Stomach (tissue), 19 donors: ENCODE results near the gene BTNL2. TPM values are rescaled to one million over a fixed set of nuclear protein-coding genes. Genes with fewer than 3 reads are reported as not detected.

Experiments
- DNase-seq, 2 donors: peaks; one replicate each; pipeline versions ENCODE4 v3.0.0 to v3.0.0-alpha.2; 2013 to 2019
- H3K27ac ChIP-seq, 5 donors: fragments of 200-600 bp in 4 of 5; sonication (generic) in 4 of 5; one replicate each; pipeline ENCODE4 v1.5.1; 2013 to 2019; ENCODE audit warnings: mild to moderate bottlenecking in 1 of 5, moderate library complexity in 1 of 5
- H3K27me3 ChIP-seq, 3 donors: fragments of 200-600 bp; sonication (generic); one replicate each; pipeline ENCODE4 v1.5.1; 2017 to 2019; ENCODE audit warnings: mixed run types in 1 of 3
- H3K36me3 ChIP-seq, 4 donors: fragments of 200-600 bp; sonication (generic); 1 replicate in 3 of 4; 2 replicates in 1 of 4; pipeline ENCODE4 v1.5.1; 2016 to 2019
- H3K4me1 ChIP-seq, 4 donors: fragments of 200-600 bp; sonication (generic); one replicate each; pipeline ENCODE4 v1.5.1; 2016 to 2019
- H3K4me3 ChIP-seq, 4 donors: fragments of 200-600 bp; sonication (generic) in 3 of 4; one replicate each; pipeline ENCODE4 v1.5.1; 2016 to 2019; ENCODE audit warnings: mild to moderate bottlenecking in 1 of 4
- H3K9me3 ChIP-seq, 4 donors: fragments of 200-600 bp; sonication (generic); one replicate each; pipeline ENCODE4 v1.5.1; 2016 to 2019
- CTCF ChIP-seq, 7 experiments: fragments of 450-650 bp in 4 of 7; fragments of 200-600 bp in 3 of 7; sonication (generic) in 3 of 7; IDR thresholded peaks; one replicate each; pipeline ENCODE4 v1.5.1; 2016 to 2019; ENCODE audit warnings: antibody characterized with exemption in 7 of 7, control low read depth in 2 of 7, mild to moderate bottlenecking in 1 of 7
- EP300 ChIP-seq: sonication (generic); formaldehyde crosslinking; IDR thresholded peaks from one replicate; pipeline ENCODE4 v1.6.1; 2017; ENCODE audit warnings: antibody characterized with exemption
- POLR2A ChIP-seq, 4 donors: fragments of 450-650 bp; IDR thresholded peaks; one replicate each; pipeline ENCODE4 v1.6.1; 2016; ENCODE audit warnings: antibody characterized with exemption in 4 of 4, control low read depth in 2 of 4, mild to moderate bottlenecking in 1 of 4, moderate library complexity in 1 of 4
- POLR2AphosphoS5 ChIP-seq, 3 donors: sonication (generic); formaldehyde crosslinking; IDR thresholded peaks; one replicate each; pipeline ENCODE4 v1.6.1; 2016; ENCODE audit warnings: antibody characterized with exemption in 3 of 3
- WGBS, 5 donors: extraction: QIAGEN DNeasy Blood & Tissue Kit in 3 of 5; methylation state at CpG; one replicate each; pipeline versions ENCODE4 v1.1.5 to v1.1.7; 2013 to 2018; 5-methylcytosine and 5-hydroxymethylcytosine counted together
- intact Hi-C: fragments of 100-400 bp; cut with DNase I; formaldehyde crosslinking; loops from one replicate; pipeline ENCODE4 v1.15.1; 2023; ENCODE audit warnings: low total_unique reads
- long read RNA-seq, 10 donors: transcript quantifications; one replicate each; lab custom pipeline, GENCODE V29; 2026
- polyA plus RNA-seq, 3 donors: library from polyadenylated mRNA; stranded (reverse); fragments of 200-250 nt; gene quantifications; one replicate each; pipeline ENCODE4 v1.2.3, GENCODE V29; 2013
- total RNA-seq, 5 donors: library from RNA; depleted of rRNA; stranded (reverse); fragments of >200 nt; gene quantifications; one replicate each; pipeline versions ENCODE4 v1.1.0 to v1.2.3, GENCODE V29; 2014 to 2016
- donor health status: healthy with polysubstance abuse.
- donor health status: Bipolar disorder and iron deficiency.
- donor health status: healthy.

BTNL2 gene
- not detected for total RNA-seq
- not detected for polyA plus RNA-seq
- long read RNA-seq, donor 1 = 0 reads
- long read RNA-seq, donor 2 = 0 reads
- long read RNA-seq, donor 3 = 0 reads
- long read RNA-seq, donor 4 = 0 reads
- long read RNA-seq, donor 5 = 0 reads
- long read RNA-seq, donor 6 = 0 reads
- long read RNA-seq, donor 7 = 0 reads
- long read RNA-seq, donor 8 = 0 reads
- long read RNA-seq, donor 9 = 0 reads
- long read RNA-seq, donor 10 = 0 reads

GRCh38 chr6:32406857-32407256 lies at the start of gene BTNL2:
Gene BTNL2, minus strand, starts transcription at chr6:32407181. Its CDS starts 58 bp downstream, at chr6:32407123.
- Histone ChIP-seq H3K36me3 (no peaks in the 10 kb centered on the region), H3K27ac (no peak within 1 kb of the TSS), H3K4me3 (no peak within 1 kb of the TSS), H3K27me3 (peaks cover 0 to 67% (median 11%) of the 10 kb centered on the region in 3 donors), H3K4me1 (no peaks in the 10 kb centered on the region), H3K9me3 (no peaks in the 10 kb centered on the region)
- intact Hi-C loops = no loop called here
- 52 to 59% (median 58%) methylated on average over 4 of the region's 4 CpGs for WGBS, 5 donors
- TF ChIP-seq POLR2A (IDR thresholded peaks at IDR 0.05) (no peak), EP300 (no peak), POLR2AphosphoS5 (IDR thresholded peaks at IDR 0.05) (no peak), CTCF (IDR thresholded peaks at IDR 0.05) (no peak)
- no peak for DNase-seq

GRCh38 chr6:32449088-32449736 lies 42.2 kb upstream of the BTNL2 start:
- intact Hi-C loops = no loop called here
- Histone ChIP-seq H3K9me3 (no peaks in the 10 kb centered on the region), H3K4me3 (no peak overlapping the region), H3K27me3 (peaks cover 0 to 9% (median 0%) of the 10 kb centered on the region in 3 donors), H3K36me3 (peaks cover 0 to 8% (median 3%) of the 10 kb centered on the region in 4 donors), H3K27ac (no peak overlapping the region), H3K4me1 (no peaks in the 10 kb centered on the region)
- WGBS, 5 donors = 67 to 95% (median 89%) methylated on average over 2 to 3 of the region's 3 CpGs
- TF ChIP-seq POLR2AphosphoS5 (IDR thresholded peaks at IDR 0.05) = no peak
- TF ChIP-seq EP300 = no peak
- TF ChIP-seq POLR2A (IDR thresholded peaks at IDR 0.05) = no peak
- no peak for TF ChIP-seq CTCF (IDR thresholded peaks at IDR 0.05)
- DNase-seq = no peak

- H3K27me3 ChIP-seq = no peaks in the 10 kb centered on the region
- intact Hi-C loops = no loop called here
- no peaks in the 10 kb centered on the region for H3K4me1 ChIP-seq
- no peak overlapping the region for H3K27ac ChIP-seq
- DNase-seq = no peak
- peaks cover 0 to 21% (median 8%) of the 10 kb centered on the region in 4 donors for H3K36me3 ChIP-seq
- no peak overlapping the region for H3K4me3 ChIP-seq
- no peaks in the 10 kb centered on the region for H3K9me3 ChIP-seq
- TF ChIP-seq POLR2A (IDR thresholded peaks at IDR 0.05) (no peak), POLR2AphosphoS5 (IDR thresholded peaks at IDR 0.05) (no peak), EP300 (no peak), CTCF (IDR thresholded peaks at IDR 0.05) (no peak)
These were observed 41.0 kb upstream of the BTNL2 start for GRCh38 chr6:32447932-32448331.

- H3K9me3 ChIP-seq = no peaks in the 10 kb centered on the region
- TF ChIP-seq POLR2A (IDR thresholded peaks at IDR 0.05) (no peak), CTCF (IDR thresholded peaks at IDR 0.05) (no peak), EP300 (no peak), POLR2AphosphoS5 (IDR thresholded peaks at IDR 0.05) (no peak)
- peaks cover 0 to 11% (median 0%) of the 10 kb centered on the region in 4 donors for H3K4me1 ChIP-seq
- no peaks in the 10 kb centered on the region for H3K27me3 ChIP-seq
- intact Hi-C loops = no loop called here
- H3K36me3 ChIP-seq = peaks cover 0 to 28% (median 11%) of the 10 kb centered on the region in 4 donors
- H3K27ac ChIP-seq = no peak overlapping the region
- no peak overlapping the region for H3K4me3 ChIP-seq
- WGBS, 5 donors = 58 to 73% (median 70%) methylated on average over 3 of the region's 3 CpGs
- no peak for DNase-seq
These were observed 38.4 kb upstream of the BTNL2 start for GRCh38 chr6:32445321-32445854.
